Measurements from ENCODE around the gene CERCAM.
A peak's percentile ranks its signal among the peaks of the same experiment; 100 is the strongest.
"Not testable (repeated sequence)": the region's sequence is repeated elsewhere in the genome, so short reads cannot be mapped to it uniquely, and the experiment has no call there.

CERCAM gene

GRCh38 chr9:128399861-128400260, 20.8 kb upstream of the CERCAM start:
- in situ Hi-C loops (cut with HindIII; ENCODE audit: low pct_unique_long_range_greater_than_20kb, low sequenced_read_pairs) = no loop called here
- TF ChIP-seq JUND (IDR thresholded peaks at IDR 0.05; ENCODE audit: low read depth) = no peak
- DNase-seq (ENCODE audit: low read depth in 1 of 2, low spot score in 1 of 2) = no peak

DNA sequence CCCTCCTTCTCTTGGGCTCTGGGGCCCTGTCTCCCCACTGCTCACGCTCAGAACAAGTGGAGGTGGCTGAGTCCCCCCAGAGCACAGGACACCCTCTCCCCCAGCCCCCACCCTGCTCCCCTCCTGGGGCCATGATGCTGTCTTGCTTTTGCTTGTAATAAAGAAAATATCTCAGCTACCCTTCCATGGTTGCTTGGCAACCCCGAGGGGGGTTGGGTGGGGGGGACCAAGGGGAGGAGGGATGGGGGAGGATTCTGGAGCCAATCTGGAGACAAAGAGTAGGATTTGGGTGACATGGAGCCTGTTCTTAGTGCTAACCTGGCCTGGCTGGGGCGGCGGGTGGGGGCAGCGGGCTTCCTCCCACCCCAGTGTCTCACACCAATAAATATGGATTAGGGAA, 16.1 kb upstream of the CERCAM start:
- in situ Hi-C loops (cut with HindIII; ENCODE audit: low pct_unique_long_range_greater_than_20kb, low sequenced_read_pairs) = no loop called here
- TF ChIP-seq JUND (IDR thresholded peaks at IDR 0.05; ENCODE audit: low read depth) = no peak
- DNase-seq (ENCODE audit: low read depth in 1 of 2, low spot score in 1 of 2) = no peak

DNA sequence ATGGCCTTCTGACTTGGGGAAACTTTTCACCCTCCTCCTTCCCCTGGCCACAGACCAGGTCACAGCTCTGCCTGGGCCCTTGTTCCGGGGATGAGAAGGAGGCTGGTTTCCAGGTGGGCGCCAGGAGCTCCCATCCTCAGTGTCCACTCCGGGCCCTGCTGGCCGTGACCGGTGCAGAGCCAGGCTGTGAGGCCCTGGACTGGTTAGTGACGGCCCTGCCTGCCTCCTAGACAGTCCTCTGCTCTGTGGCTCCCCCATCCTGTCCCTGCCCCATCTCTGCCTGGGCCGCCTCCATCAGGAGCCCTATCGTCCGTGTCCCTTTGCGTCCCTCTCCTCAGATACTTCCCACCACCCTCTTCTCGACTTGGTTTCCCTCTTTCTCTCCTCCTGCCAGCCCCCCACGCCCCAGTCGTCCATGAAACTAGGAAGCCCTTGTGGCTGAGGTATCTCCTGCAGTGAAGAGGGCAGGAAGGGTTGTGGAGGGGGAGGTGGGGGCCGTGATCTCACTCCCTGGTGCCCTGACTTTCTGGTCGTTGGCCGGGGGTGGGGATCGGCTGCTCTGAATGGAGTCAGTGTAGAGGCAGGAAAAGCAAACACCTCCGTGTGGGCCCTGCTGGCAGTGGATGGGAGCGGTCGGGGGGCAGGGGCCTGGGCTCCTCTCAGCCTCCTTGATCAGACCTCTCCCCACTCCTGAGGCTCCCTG, 15.4 kb upstream of the CERCAM start:
- TF ChIP-seq JUND (IDR thresholded peaks at IDR 0.05; ENCODE audit: low read depth) = no peak
- no peak for DNase-seq (ENCODE audit: low read depth in 1 of 2, low spot score in 1 of 2)
- in situ Hi-C loops (cut with HindIII; ENCODE audit: low pct_unique_long_range_greater_than_20kb, low sequenced_read_pairs) = no loop called here

GRCh38 chr9:128405780-128406171, 14.9 kb upstream of the CERCAM start:
- no peak for DNase-seq (ENCODE audit: low read depth in 1 of 2, low spot score in 1 of 2)
- no peak for TF ChIP-seq JUND (IDR thresholded peaks at IDR 0.05; ENCODE audit: low read depth)
- in situ Hi-C loops (cut with HindIII; ENCODE audit: low pct_unique_long_range_greater_than_20kb, low sequenced_read_pairs) = no loop called here

DNA sequence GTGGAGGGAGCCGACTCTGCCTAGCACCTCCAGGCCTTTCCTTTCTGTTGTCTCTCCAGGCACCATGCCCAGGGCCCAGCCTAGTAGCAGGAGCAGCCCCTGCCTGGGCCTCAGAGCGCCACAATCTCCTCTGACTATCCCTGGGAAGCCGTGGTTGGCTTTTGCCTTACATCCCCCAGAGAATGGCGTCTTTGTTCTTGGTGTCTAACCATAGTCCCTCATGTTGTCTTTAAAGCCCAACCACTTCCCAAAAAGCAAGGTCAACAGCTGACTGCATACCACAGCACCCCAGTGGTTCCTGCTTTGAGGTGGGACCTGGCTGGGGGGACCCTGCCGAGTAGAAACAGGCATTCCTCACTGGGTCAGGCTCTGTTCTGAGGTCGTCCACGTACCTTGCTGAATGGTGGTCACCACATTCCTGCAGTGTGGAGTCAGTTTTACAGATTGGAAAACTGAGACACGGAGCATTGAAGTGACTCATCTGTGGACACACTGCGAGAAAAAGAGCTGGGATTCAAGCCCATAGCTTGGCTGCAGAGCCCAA, 13.7 kb upstream of the CERCAM start:
- in situ Hi-C loops (cut with HindIII; ENCODE audit: low pct_unique_long_range_greater_than_20kb, low sequenced_read_pairs) = no loop called here
- DNase-seq (ENCODE audit: low read depth in 1 of 2, low spot score in 1 of 2) = no peak

DNA sequence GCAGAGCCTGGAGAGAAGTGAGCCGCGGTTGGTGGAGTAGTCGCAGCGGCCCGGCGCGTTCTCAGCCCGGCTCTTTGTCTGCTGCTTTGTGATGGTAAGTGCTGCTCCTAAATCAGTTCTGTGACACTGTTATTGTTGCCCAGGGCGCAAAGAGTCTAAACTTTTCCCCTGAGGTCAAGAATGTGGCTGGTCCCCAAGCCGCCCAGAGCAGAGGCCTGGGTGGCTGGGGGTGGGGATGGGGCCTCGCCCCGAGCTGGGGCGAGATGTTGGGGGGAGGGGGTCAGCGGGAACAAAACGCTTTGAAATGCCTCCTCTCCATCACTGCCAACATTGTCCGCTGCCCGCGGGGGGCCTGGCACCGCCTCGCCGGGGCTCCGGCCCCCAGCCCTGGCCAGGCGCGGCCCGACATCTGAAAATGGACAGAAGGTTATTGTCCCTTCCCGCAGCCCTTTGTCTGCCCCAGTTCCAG, 11.7 kb upstream of the CERCAM start:
- in situ Hi-C loops (cut with HindIII; ENCODE audit: low pct_unique_long_range_greater_than_20kb, low sequenced_read_pairs) = no loop called here
- no peak for TF ChIP-seq JUND (IDR thresholded peaks at IDR 0.05; ENCODE audit: low read depth)
- DNase-seq (ENCODE audit: low read depth in 1 of 2, low spot score in 1 of 2) = no peak

More for the DNA sequence above, 13.7 kb upstream of the CERCAM start:
- TF ChIP-seq JUND (IDR thresholded peaks at IDR 0.05; ENCODE audit: low read depth) = no peak

GRCh38 chr9:128409450-128409849, 11.2 kb upstream of the CERCAM start:
- TF ChIP-seq JUND (IDR thresholded peaks at IDR 0.05; ENCODE audit: low read depth) = no peak
- in situ Hi-C loops (cut with HindIII; ENCODE audit: low pct_unique_long_range_greater_than_20kb, low sequenced_read_pairs) = no loop called here
- no peak for DNase-seq (ENCODE audit: low read depth in 1 of 2, low spot score in 1 of 2)

DNA sequence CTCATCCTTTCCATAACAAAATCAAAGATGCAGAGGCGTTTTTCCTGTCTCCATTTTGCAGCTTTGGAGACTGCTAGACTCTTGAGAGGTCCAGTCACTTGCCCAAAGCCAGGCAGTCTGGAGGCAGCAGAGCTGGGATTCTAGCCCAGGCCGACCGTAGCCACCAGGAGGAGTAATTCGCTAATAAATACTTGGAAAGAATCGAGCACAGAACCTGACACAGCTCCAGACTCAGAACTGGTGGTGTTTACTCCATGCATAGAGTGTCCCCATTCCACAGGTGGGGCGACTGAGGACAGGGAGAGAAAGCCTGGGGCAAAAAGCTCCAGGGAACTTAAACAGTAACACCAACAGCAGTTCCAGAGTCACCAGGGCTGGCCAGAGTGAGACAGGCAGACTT, 10.7 kb upstream of the CERCAM start:
- no peak for TF ChIP-seq JUND (IDR thresholded peaks at IDR 0.05; ENCODE audit: low read depth)
- peak; percentile 59 to 65 for DNase-seq (ENCODE audit: low read depth in 1 of 2, low spot score in 1 of 2)
- in situ Hi-C loops (cut with HindIII; ENCODE audit: low pct_unique_long_range_greater_than_20kb, low sequenced_read_pairs) = no loop called here

- in situ Hi-C loops (cut with HindIII; ENCODE audit: low pct_unique_long_range_greater_than_20kb, low sequenced_read_pairs) = no loop called here
- TF ChIP-seq JUND (IDR thresholded peaks at IDR 0.05; ENCODE audit: low read depth) = no peak
- DNase-seq (ENCODE audit: low read depth in 1 of 2, low spot score in 1 of 2) = no peak
Measured at GRCh38 chr9:128411364-128412119, 9.1 kb upstream of the CERCAM start.

DNA sequence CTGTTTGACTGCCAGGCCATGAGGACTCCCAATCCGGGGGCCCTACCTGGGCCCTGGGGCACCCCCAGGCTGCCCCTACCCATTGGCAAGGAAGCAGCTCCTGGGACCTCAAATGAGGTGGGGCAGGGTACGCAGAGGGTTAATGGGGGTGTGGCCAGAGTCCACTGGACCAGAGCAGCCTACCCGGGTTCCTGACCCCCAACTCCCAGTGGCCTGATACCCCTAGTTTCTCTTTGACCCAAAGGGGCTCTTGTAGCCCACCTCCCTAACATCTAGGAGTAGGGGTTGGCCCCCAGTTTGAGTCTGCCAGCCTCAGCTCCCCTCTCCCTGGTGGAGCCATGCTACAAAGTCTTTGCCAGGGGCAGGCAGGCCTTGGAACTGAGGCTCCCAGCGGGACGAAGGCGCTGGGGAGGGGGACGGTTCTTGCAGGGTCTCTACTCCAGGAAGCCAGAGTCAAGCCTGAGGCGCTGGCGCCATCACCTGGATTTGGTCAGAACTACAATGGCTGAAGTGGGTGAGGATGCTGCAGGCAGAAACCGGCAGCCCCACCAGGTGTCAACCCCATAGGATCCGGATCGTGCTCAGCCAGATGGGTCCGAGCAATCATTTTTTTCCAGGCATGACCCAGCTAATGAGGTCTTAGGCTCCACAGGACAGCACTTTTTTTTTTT, 8.4 kb upstream of the CERCAM start:
- TF ChIP-seq JUND (IDR thresholded peaks at IDR 0.05; ENCODE audit: low read depth) = no peak
- in situ Hi-C loops (cut with HindIII; ENCODE audit: low pct_unique_long_range_greater_than_20kb, low sequenced_read_pairs) = no loop called here
- DNase-seq (ENCODE audit: low read depth in 1 of 2, low spot score in 1 of 2) = peak in 1 of 2 experiments; percentile 74

- DNase-seq (ENCODE audit: low read depth in 1 of 2, low spot score in 1 of 2); in situ Hi-C loops (cut with HindIII; ENCODE audit: low pct_unique_long_range_greater_than_20kb, low sequenced_read_pairs): not testable (repeated sequence)
Measured at GRCh38 chr9:128413728-128414127, 6.9 kb upstream of the CERCAM start.

DNA sequence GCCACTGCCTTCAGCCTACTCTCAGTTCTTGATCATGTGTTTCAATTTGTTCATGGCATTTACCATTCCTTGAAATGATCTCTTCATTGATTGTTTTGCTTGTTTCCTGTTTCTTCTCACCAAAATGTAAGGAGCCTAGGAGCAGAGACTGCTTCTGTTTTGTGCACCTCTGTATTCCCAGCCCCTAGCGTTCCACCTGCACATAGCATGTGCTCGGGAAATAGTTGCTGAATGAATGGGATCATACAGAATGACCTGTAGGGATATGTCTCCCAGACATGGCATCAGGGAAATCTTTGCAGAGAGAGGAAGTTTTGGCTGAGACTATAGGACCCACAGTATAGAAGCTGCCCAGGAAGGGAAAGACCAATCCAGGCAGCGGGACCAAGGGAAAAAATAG, 6.2 kb upstream of the CERCAM start:
- in situ Hi-C loops (cut with HindIII; ENCODE audit: low pct_unique_long_range_greater_than_20kb, low sequenced_read_pairs) = no loop called here
- no peak for TF ChIP-seq JUND (IDR thresholded peaks at IDR 0.05; ENCODE audit: low read depth)
- DNase-seq (ENCODE audit: low read depth in 1 of 2, low spot score in 1 of 2) = peak in 1 of 2 experiments; percentile 74

DNA sequence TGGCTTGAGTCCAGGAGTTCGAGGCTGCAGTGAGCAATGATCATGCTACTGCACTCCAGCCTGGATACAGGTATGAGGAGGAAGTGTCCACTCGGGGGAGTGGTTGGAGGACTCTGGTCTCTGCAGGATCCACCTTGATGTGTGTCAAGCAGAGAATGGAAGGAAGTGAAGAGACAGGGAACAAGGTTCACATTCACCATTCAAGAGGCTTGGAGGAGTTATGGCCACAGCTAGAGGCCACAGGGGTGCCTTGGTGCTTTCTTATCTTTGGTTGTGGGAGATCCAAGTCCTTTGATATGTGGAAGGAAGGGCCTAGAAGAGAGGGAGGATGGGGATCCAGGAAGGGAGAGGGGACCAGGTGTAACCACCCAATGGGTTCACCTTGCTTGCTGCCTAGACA, 5.4 kb upstream of the CERCAM start:
- TF ChIP-seq JUND (IDR thresholded peaks at IDR 0.05; ENCODE audit: low read depth) = no peak
- no peak for DNase-seq (ENCODE audit: low read depth in 1 of 2, low spot score in 1 of 2)
- in situ Hi-C loops (cut with HindIII; ENCODE audit: low pct_unique_long_range_greater_than_20kb, low sequenced_read_pairs) = no loop called here
